CD4-positive, alpha-beta T cell treated with Interleukin-17A for 4 hours (primary cell): ENCODE results near the gene CGREF1.
"Not testable (repeated sequence)": the region's sequence is repeated elsewhere in the genome, so short reads cannot be mapped to it uniquely, and the experiment has no call there.

Experiments used
- DNase-seq: peaks from one replicate; pipeline ENCODE4 v3.0.0-alpha.2; 2020; ENCODE audit warnings: mixed read lengths

Gene CGREF1

GRCh38 chr2:27136751-27137150 lies 17.8 kb upstream of the CGREF1 start:
- DNase-seq, result no peak

GRCh38 chr2:27135478-27135955 lies 16.6 kb upstream of the CGREF1 start:
- DNase-seq, result no peak

GRCh38 chr2:27134781-27135477 lies 16.0 kb upstream of the CGREF1 start:
- no peak for DNase-seq

- peak; percentile 99 for DNase-seq
Observed at GRCh38 chr2:27133905-27134780, 15.2 kb upstream of the CGREF1 start, which contains the start of gene PREB. TSS of gene PREB (minus strand) at chr2:27134636. CDS start at chr2:27134421, 215 bp downstream.

- no peak for DNase-seq
Observed at GRCh38 chr2:27133195-27133875, 14.4 kb upstream of the CGREF1 start.

- no peak for DNase-seq
Observed at GRCh38 chr2:27131429-27131828, 12.5 kb upstream of the CGREF1 start.

- DNase-seq, result no peak
Observed at GRCh38 chr2:27130396-27130795, 11.5 kb upstream of the CGREF1 start.

- DNase-seq, result no peak
Observed at GRCh38 chr2:27128668-27129571, 10.0 kb upstream of the CGREF1 start.

GRCh38 chr2:27127883-27128667 lies 9.1 kb upstream of the CGREF1 start:
- no peak for DNase-seq

- no peak for DNase-seq
Observed at GRCh38 chr2:27126252-27126710, 7.4 kb upstream of the CGREF1 start.

GRCh38 chr2:27125104-27125503 lies 6.2 kb upstream of the CGREF1 start:
- DNase-seq, result no peak

- DNase-seq, result peak; percentile 84
Observed at GRCh38 chr2:27123302-27124150, 4.6 kb upstream of the CGREF1 start, which contains the start of gene ABHD1. TSS of gene ABHD1 (plus strand) at chr2:27123815. CDS start at chr2:27123949, 134 bp downstream.

- DNase-seq, result no peak
Observed at GRCh38 chr2:27122791-27123190, 3.9 kb upstream of the CGREF1 start.

- DNase-seq, result no peak
Observed at GRCh38 chr2:27121906-27122305, 3.0 kb upstream of the CGREF1 start.

- DNase-seq, result not testable (repeated sequence)
Observed at GRCh38 chr2:27119330-27119670, 372 bp upstream of the CGREF1 start.

GRCh38 chr2:27117995-27118524 lies 868 bp downstream of the CGREF1 start:
- no peak for DNase-seq

GRCh38 chr2:27115519-27115918 lies 3.4 kb downstream of the CGREF1 start:
- DNase-seq, result no peak

GRCh38 chr2:27111392-27112078 lies 7.4 kb downstream of the CGREF1 start:
- DNase-seq, result not testable (repeated sequence)
